WTC11 (cell line): ENCODE data around the gene ACOT13. TPM values are rescaled to one million over a fixed set of nuclear protein-coding genes. Genes with fewer than 3 reads are reported as not detected.
A peak's percentile ranks its signal among the peaks of the same experiment; 100 is the strongest.

Experiments
- ATAC-seq: fragments of 200-7000 bp; cut with Tn5 transposase; 2 replicates; pipeline ENCODE4 v1.10.0; 2021; ENCODE audit warnings: mild to moderate bottlenecking, moderate library complexity
- CTCF ChIA-PET: fragments of 300-600 bp; sonication (Branson Sonifier 250); formaldehyde crosslinking; loops from one replicate; lab custom pipeline; 2021; ENCODE audit warnings: antibody characterized with exemption; lab: Charles Lee
- POLR2A ChIA-PET: fragments of 350-600 bp; sonication (Branson Sonifier 250); formaldehyde crosslinking; loops from one replicate; lab custom pipeline; 2021; ENCODE audit warnings: antibody characterized with exemption; lab: Charles Lee
- DNase-seq: peaks from one replicate; pipeline ENCODE4 v3.0.0; 2021; ENCODE audit warnings: low spot score
- H3K27ac Mint-ChIP-seq: 2 replicates; pipeline ENCODE4 v1.8.0; 2021; ENCODE audit warnings: mixed read lengths
- H3K27me3 Mint-ChIP-seq: 2 replicates; pipeline ENCODE4 v1.8.0; 2021; ENCODE audit warnings: low read depth, mild to moderate bottlenecking, moderate library complexity, mixed read lengths
- H3K36me3 Mint-ChIP-seq: 2 replicates; pipeline ENCODE4 v1.8.0; 2021; ENCODE audit warnings: mixed read lengths
- H3K4me1 Mint-ChIP-seq: 2 replicates; pipeline ENCODE4 v1.8.0; 2022; ENCODE audit warnings: mixed read lengths
- H3K4me3 Mint-ChIP-seq: 2 replicates; pipeline ENCODE4 v1.8.0; 2021; ENCODE audit warnings: mild to moderate bottlenecking, moderate library complexity, mixed read lengths
- H3K9me3 Mint-ChIP-seq: 2 replicates; pipeline ENCODE4 v1.8.0; 2021; ENCODE audit warnings: mixed read lengths
- ATF3 ChIP-seq: sonication (generic); formaldehyde crosslinking; conservative IDR thresholded peaks from 2 replicates; pipeline ENCODE4 v1.8.1; 2022; ENCODE audit warnings: mild to moderate bottlenecking, missing genetic modification reagents
- ATF6 ChIP-seq: sonication (generic); formaldehyde crosslinking; IDR thresholded peaks from 2 replicates; pipeline ENCODE4 v1.8.1; 2023; ENCODE audit warnings: mild to moderate bottlenecking, missing genetic modification reagents
- CDX4 ChIP-seq: fragments of 250-450 bp; sonication (Bioruptor Pico); IDR thresholded peaks from 2 replicates; pipeline ENCODE4 v1.9.0; 2021; ENCODE audit warnings: moderate library complexity, mild to moderate bottlenecking, inconsistent platforms, borderline replicate concordance
- FOXJ3 ChIP-seq: sonication (generic); formaldehyde crosslinking; IDR thresholded peaks from 2 replicates; pipeline ENCODE4 v1.9.0; 2021; ENCODE audit warnings: missing genetic modification reagents, mild to moderate bottlenecking, borderline replicate concordance
- FOXK1 ChIP-seq: sonication (generic); formaldehyde crosslinking; IDR thresholded peaks from 2 replicates; pipeline ENCODE4 v1.8.0; 2022; ENCODE audit warnings: mild to moderate bottlenecking, moderate library complexity, missing genetic modification reagents
- GRHL2 ChIP-seq: fragments of 250-450 bp; sonication (Bioruptor Pico); IDR thresholded peaks from 2 replicates; pipeline ENCODE4 v1.8.0; 2022; ENCODE audit warnings: mild to moderate bottlenecking, moderate library complexity; ENCODE audit not compliant: insufficient replicate concordance, severe bottlenecking
- GTF2I ChIP-seq: fragments of 250-450 bp; sonication (Bioruptor Pico); conservative IDR thresholded peaks from 2 replicates; pipeline ENCODE4 v1.4.0; 2021; ENCODE audit warnings: mild to moderate bottlenecking
- MAX ChIP-seq: sonication (generic); formaldehyde crosslinking; IDR thresholded peaks from 2 replicates; pipeline ENCODE4 v1.8.0; 2022; ENCODE audit warnings: mild to moderate bottlenecking, missing genetic modification reagents
- NFYB ChIP-seq: sonication (generic); formaldehyde crosslinking; conservative IDR thresholded peaks from 2 replicates; pipeline ENCODE4 v1.8.0; 2022; ENCODE audit warnings: low read depth, missing genetic modification reagents
- NR1H2 ChIP-seq: sonication (generic); formaldehyde crosslinking; IDR thresholded peaks from 2 replicates; pipeline ENCODE4 v1.9.0; 2021; ENCODE audit warnings: mild to moderate bottlenecking, moderate library complexity, missing genetic modification reagents
- SMAD3 ChIP-seq: sonication (generic); formaldehyde crosslinking; IDR thresholded peaks from 2 replicates; pipeline ENCODE4 v1.8.0; 2022; ENCODE audit warnings: missing genetic modification reagents, mild to moderate bottlenecking, borderline replicate concordance
- SOX15 ChIP-seq: fragments of 250-450 bp; sonication (Bioruptor Pico); IDR thresholded peaks from 2 replicates; pipeline ENCODE4 v1.9.0; 2021; ENCODE audit warnings: mild to moderate bottlenecking
- TEAD4 ChIP-seq: sonication (generic); formaldehyde crosslinking; IDR thresholded peaks from 2 replicates; pipeline ENCODE4 v1.8.0; 2022; ENCODE audit warnings: mild to moderate bottlenecking, missing genetic modification reagents
- TP53 ChIP-seq: sonication (generic); formaldehyde crosslinking; IDR thresholded peaks from 2 replicates; pipeline ENCODE4 v1.8.1; 2023; ENCODE audit warnings: mild to moderate bottlenecking, missing genetic modification reagents
- ZBTB43 ChIP-seq: sonication (generic); formaldehyde crosslinking; IDR thresholded peaks from 2 replicates; pipeline ENCODE4 v1.8.1; 2023; ENCODE audit warnings: mild to moderate bottlenecking, missing genetic modification reagents
- ZMAT4 ChIP-seq: fragments of 250-450 bp; sonication (Bioruptor Pico); IDR thresholded peaks from 2 replicates; pipeline ENCODE4 v1.9.0; 2021; ENCODE audit warnings: mild to moderate bottlenecking
- ZNF121 ChIP-seq: sonication (generic); formaldehyde crosslinking; IDR thresholded peaks from 2 replicates; pipeline ENCODE4 v1.8.0; 2023; ENCODE audit warnings: missing genetic modification reagents
- ZNF396 ChIP-seq: fragments of 250-450 bp; sonication (Bioruptor Pico); IDR thresholded peaks from 2 replicates; pipeline ENCODE4 v1.8.0; 2021; ENCODE audit warnings: mild to moderate bottlenecking, moderate library complexity, borderline replicate concordance
- ZNF416 ChIP-seq: fragments of 250-450 bp; sonication (Bioruptor Pico); IDR thresholded peaks from 2 replicates; pipeline ENCODE4 v1.9.0; 2021; ENCODE audit warnings: mild to moderate bottlenecking, inconsistent platforms
- ZNF512 ChIP-seq: sonication (generic); formaldehyde crosslinking; IDR thresholded peaks from 2 replicates; pipeline ENCODE4 v1.8.1; 2022; ENCODE audit warnings: missing genetic modification reagents, borderline replicate concordance
- total RNA-seq: library from RNA; stranded (reverse); gene quantifications from 3 replicates; pipeline ENCODE4 v1.2.3, GENCODE V29; 2021

Gene ACOT13
- total RNA-seq, 1 experiment from 2014 or later: 54.0 TPM

GRCh38 chr6:24686408-24686807 is 19.5 kb downstream of the ACOT13 start:
- ATAC-seq (no peak), DNase-seq (no peak)
- CTCF ChIA-PET: no interaction called here
- H3K36me3 Mint-ChIP-seq: peaks cover 25% of the 10 kb centered on the region
- H3K9me3 Mint-ChIP-seq: peaks cover 3% of the 10 kb centered on the region; the same call in 1 of the 2 replicates
- TF ChIP-seq GRHL2 (no peak), ZNF416 (CRISPR knock-in tag) (no peak), FOXK1 (CRISPR knock-in tag) (no peak), ZNF512 (CRISPR knock-in tag) (peak; percentile 69; the same call in 1 of the 2 replicates), ATF6 (CRISPR knock-in tag) (no peak)
- H3K4me1 Mint-ChIP-seq: peaks cover 53% of the 10 kb centered on the region
- no peak overlapping the region for H3K4me3 Mint-ChIP-seq
- peak overlapping the region; percentile 58 for H3K27ac Mint-ChIP-seq
- POLR2A ChIA-PET: no interaction called here
- no peaks in the 10 kb centered on the region for H3K27me3 Mint-ChIP-seq

GRCh38 chr6:24686946-24687345 is 20.1 kb downstream of the ACOT13 start:
- Mint-ChIP-seq H3K36me3 (peaks cover 20% of the 10 kb centered on the region), H3K27me3 (no peaks in the 10 kb centered on the region), H3K9me3 (peaks cover 3% of the 10 kb centered on the region; the same call in 1 of the 2 replicates), H3K4me1 (peaks cover 50% of the 10 kb centered on the region), H3K4me3 (no peak overlapping the region), H3K27ac (peak overlapping the region; percentile 58)
- ChIA-PET CTCF (no interaction called here), POLR2A (no interaction called here)
- ATAC-seq (no peak), DNase-seq (no peak)
- TF ChIP-seq CDX4 (CRISPR knock-in tag) (no peak), SOX15 (CRISPR knock-in tag) (no peak), SMAD3 (CRISPR knock-in tag) (no peak), ZMAT4 (CRISPR knock-in tag) (no peak), ZNF121 (no peak), TEAD4 (CRISPR knock-in tag) (no peak), NFYB (no peak), ZNF396 (CRISPR knock-in tag) (no peak), NR1H2 (no peak), GTF2I (CRISPR knock-in tag) (no peak), MAX (CRISPR knock-in tag) (no peak), ZBTB43 (CRISPR knock-in tag) (no peak), FOXJ3 (CRISPR knock-in tag) (no peak), ATF3 (CRISPR knock-in tag) (no peak), TP53 (no peak)
